ENCODE results near the gene LRIG1.

LRIG1 gene

GRCh38 chr3:66379565-66379964 is 121.3 kb downstream of the LRIG1 start:
- ChIA-PET CTCF (interaction anchor here (1.1 to 3.7 kb wide), 7 partner anchors 9 to 448 kb away, joined by 3 to 36 read pairs (median 15); no protein-coding TSS in a partner anchor), POLR2A (no interaction called here)
- no peak overlapping the region for H3K4me3 ChIP-seq (ENCODE audit: low read depth, low read length)
- no peak for DNase-seq (ENCODE audit: low read depth, low spot score)
- TF ChIP-seq CTCF (IDR thresholded peaks at IDR 0.05; ENCODE audit: insufficient read depth, low read length, missing control alignments) = no peak

DNA sequence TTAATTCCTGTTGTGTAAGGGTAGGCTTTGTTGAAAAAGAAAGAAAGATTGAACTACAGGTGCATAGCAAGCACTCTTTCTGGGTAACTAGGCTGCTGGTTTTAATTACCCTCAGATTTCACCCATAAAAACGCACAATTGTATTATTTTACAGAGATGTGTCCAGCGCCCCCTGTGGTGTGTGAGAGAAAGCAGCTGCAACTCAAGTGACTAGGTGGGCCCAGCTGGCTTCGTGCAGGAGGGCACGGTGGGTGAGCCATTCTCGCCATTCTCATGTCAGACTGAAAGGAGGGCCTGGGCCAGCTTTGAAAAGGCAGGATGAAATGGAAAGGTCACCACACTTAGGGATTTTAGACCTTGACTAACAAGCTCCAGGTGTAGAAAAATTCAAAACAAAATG is 122.6 kb downstream of the LRIG1 start:
- CTCF ChIA-PET = interaction anchor here (0.8 to 3.7 kb wide), 30 partner anchors 8 to 445 kb away, joined by 3 to 36 read pairs (median 4); no protein-coding TSS in a partner anchor
- TF ChIP-seq CTCF (IDR thresholded peaks at IDR 0.05; ENCODE audit: insufficient read depth, low read length, missing control alignments) = peak; percentile 51
- H3K4me3 ChIP-seq (ENCODE audit: low read depth, low read length) = no peak overlapping the region
- no peak for DNase-seq (ENCODE audit: low read depth, low spot score)
- POLR2A ChIA-PET = no interaction called here

DNA sequence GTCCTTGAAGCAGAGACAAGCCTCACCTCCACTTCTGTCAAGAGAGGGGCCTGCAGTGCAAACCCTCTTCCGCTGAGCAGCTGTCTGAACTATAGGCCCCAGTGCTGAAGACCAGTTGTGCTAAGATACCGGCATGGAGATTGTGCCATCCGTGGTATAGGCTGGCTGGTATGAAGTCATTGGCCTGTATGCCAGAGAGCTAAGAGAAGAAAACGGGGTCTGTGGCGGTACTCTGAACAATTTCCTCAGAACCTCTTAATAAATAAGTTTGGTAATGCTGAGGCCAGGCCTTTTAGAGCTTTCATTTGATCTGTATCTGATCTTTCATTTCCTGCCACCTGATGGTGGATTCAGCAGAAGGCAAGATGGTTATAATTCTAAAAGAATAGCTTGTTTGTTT is 123.0 kb downstream of the LRIG1 start:
- no peak for TF ChIP-seq CTCF (IDR thresholded peaks at IDR 0.05; ENCODE audit: insufficient read depth, low read length, missing control alignments)
- no peak for DNase-seq (ENCODE audit: low read depth, low spot score)
- H3K4me3 ChIP-seq (ENCODE audit: low read depth, low read length) = no peak overlapping the region
- ChIA-PET POLR2A (no interaction called here), CTCF (interaction anchor here (0.7 to 3.7 kb wide), 28 partner anchors 9 to 445 kb away, joined by 3 to 36 read pairs (median 4); no protein-coding TSS in a partner anchor)

GRCh38 chr3:66376568-66376967 is 124.3 kb downstream of the LRIG1 start:
- H3K4me3 ChIP-seq (ENCODE audit: low read depth, low read length) = no peak overlapping the region
- no peak for DNase-seq (ENCODE audit: low read depth, low spot score)
- CTCF ChIA-PET = interaction anchor here (2.2 to 2.9 kb wide), 4 partner anchors 9 to 446 kb away, joined by 8 to 23 read pairs (median 16); no protein-coding TSS in a partner anchor
- TF ChIP-seq CTCF (IDR thresholded peaks at IDR 0.05; ENCODE audit: insufficient read depth, low read length, missing control alignments) = no peak
- POLR2A ChIA-PET = no interaction called here

- TF ChIP-seq CTCF (IDR thresholded peaks at IDR 0.05; ENCODE audit: insufficient read depth, low read length, missing control alignments) = peak; percentile 22
- H3K4me3 ChIP-seq (ENCODE audit: low read depth, low read length) = no peak overlapping the region
- ChIA-PET POLR2A (no interaction called here), CTCF (interaction anchor here (0.8 to 2.8 kb wide), 7 partner anchors 87 to 449 kb away, joined by 3 to 12 read pairs (median 3); no protein-coding TSS in a partner anchor)
- no peak for DNase-seq (ENCODE audit: low read depth, low spot score)
Observed at GRCh38 chr3:66372681-66373350, 128.0 kb downstream of the LRIG1 start.

GRCh38 chr3:66371432-66371831 is 129.4 kb downstream of the LRIG1 start:
- TF ChIP-seq CTCF (IDR thresholded peaks at IDR 0.05; ENCODE audit: insufficient read depth, low read length, missing control alignments) = no peak
- CTCF ChIA-PET = interaction anchor here (1.4 to 2.8 kb wide), 2 partner anchors 94 to 117 kb away, joined by 11 to 12 read pairs; no protein-coding TSS in a partner anchor
- POLR2A ChIA-PET = no interaction called here
- DNase-seq (ENCODE audit: low read depth, low spot score) = no peak
- H3K4me3 ChIP-seq (ENCODE audit: low read depth, low read length) = no peak overlapping the region

Data from AG04449 (cell line).